HG03442 (cell line): Measurements from ENCODE around the gene POLE4.
A peak's percentile ranks its signal among the peaks of the same experiment; 100 is the strongest.

Source experiments
- ATAC-seq: cut with Tn5 transposase; IDR thresholded peaks from one replicate; pipeline ENCODE4 v1.9.1; 2021; ENCODE audit warnings: mild to moderate bottlenecking, moderate library complexity; ENCODE audit not compliant: unreplicated experiment

POLE4 gene, protein sequence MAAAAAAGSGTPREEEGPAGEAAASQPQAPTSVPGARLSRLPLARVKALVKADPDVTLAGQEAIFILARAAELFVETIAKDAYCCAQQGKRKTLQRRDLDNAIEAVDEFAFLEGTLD

DNA sequence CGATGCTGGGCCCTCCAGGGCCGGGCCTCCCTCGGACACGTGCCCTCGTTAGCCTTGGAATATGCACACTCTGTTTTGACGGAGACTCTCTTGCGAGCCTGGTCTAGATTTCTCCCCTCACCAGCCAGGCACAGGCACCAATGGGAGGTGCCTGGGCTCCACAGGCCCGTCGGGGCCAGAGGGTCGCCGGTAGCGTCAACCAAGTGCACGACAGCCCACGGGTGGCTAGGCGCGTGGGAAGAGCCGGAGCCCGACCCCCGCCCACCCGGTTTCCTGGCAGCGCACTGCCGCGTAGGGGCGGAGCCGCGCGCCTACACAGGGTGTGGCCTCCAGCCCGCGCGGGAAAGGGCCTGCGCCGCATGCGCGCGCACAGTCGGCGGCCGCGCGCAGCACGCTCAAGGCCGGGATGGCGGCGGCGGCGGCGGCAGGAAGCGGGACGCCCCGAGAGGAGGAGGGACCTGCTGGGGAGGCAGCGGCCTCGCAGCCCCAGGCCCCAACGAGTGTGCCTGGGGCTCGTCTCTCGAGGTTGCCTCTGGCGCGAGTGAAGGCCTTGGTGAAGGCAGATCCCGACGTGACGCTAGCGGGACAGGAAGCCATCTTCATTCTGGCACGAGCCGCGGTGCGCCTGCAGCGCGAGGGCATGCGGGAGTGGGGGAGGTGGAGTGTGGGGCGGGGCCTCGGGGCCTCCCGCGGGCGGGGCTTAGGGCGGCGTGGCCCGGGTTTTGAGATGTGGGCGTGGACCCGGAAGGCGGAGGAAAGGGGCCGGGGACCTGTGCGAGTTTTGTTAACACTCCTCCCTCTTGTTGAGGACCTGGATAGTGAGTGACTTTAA, at the start of gene POLE4:
Gene POLE4, plus strand, starts transcription at position 370 of the 832 bp plus-strand sequence. Its CDS starts 37 bp downstream, at position 407.
- ATAC-seq, result peak; percentile 85

DNA sequence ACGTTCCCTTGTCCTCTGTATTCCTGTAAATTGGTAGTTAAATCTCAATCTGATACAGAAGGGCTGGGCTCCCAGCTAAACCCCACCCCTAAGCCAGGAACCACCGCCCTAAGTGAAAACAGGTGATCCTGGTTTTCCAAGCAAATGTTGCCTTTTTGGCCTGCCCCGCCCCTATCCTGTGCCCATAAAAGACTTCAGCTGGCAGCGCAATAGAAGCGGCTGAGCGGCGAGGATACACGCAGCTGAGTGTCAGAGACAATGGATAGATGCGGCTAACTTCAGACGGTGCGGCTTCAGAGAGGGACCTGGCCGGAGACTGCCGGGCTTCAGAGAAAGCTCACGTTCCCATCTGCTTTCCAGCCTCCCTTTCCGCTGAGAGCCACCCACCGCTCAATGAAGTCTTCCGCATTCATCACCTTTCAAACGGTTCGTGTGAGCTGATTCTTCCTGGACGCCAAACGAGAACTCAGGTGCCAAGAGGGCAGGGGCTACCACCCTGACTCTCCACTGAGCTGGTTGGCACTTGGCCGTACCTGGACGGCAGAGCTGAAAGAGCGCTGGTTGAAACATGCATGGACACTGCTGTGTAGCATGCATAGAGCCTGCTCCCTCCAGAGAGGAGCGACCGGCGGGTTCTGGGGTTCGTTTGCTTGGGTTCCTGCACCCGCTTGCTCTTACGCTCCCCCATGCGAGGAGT, 49.5 kb upstream of the POLE4 start:
- ATAC-seq, result no peak

DNA sequence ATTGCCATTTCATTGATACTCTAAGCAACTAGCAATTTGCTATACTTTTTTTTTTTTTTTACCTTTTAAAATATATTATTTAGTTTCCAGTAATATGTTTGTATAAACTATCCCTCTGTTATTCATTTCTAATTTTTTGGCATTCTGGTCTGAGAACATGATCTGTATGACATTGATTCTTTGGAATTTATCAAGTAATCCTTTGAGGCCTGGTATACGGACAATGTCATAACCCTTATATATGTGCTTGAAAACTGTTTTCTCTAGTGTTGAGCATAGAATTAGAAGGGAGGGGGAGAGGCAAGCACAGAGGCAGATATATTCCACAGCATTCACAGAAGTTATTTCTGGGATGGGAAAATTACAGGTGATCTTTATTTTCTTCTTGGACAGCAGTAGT, 48.2 kb upstream of the POLE4 start:
- ATAC-seq, result no peak

DNA sequence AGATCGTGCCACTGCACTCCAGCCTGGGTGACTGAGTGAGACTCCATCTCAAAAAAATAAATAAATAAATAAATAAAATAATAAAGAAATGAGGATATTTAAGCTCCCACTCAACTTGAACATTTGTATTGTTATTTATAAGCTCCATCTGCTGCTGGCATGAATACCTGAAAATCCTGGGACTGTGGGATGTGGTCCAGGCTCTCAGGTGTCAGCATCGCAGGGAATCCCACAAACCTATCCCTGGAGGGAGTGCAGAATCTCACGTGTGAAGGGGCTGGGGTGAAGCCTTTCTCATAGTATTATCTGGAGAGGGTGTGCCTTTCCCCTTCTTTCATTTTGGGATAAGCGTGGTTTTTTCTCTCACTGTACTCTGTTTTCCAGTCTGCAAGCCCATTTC, 47.4 kb upstream of the POLE4 start:
- no peak for ATAC-seq

DNA sequence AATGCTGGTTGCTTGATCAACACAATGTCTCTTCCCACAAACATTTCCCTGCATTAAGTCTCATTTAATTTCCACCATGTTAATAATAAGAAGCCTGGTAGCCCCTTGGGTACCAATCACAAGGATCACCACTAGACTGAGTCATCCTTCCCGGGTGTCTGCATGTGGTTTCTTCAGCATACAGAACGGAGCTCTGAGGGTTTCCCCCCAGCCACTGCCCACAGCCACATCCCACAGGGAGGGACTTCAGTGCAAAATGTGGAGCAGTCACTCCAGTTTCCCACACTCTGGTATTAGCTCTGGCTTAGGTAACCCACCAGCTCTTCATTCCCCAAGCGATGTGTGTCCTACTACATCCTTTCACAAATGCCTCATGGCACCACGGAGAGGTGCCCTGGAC, 42.7 kb upstream of the POLE4 start:
- peak; percentile 63 for ATAC-seq

DNA sequence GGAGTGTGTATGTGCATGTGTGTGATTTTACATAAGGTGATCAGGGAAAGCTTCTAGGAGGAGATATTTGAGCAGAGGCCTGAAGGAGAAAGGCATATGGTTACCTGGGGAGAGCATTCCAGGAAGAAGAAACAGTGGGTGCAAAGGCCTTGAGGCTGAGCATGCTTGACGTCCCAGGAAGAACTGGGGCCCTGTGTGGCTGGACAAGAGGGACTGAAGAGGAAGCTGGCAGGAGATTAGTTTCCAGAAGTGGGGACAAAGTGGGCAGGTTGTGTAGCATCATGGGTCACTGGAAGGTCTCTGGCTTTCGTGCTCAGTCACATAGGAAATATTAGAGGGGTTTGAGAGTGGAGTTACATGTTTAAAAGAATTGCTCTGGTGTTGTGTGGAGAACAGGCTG, 42.0 kb upstream of the POLE4 start:
- no peak for ATAC-seq

DNA sequence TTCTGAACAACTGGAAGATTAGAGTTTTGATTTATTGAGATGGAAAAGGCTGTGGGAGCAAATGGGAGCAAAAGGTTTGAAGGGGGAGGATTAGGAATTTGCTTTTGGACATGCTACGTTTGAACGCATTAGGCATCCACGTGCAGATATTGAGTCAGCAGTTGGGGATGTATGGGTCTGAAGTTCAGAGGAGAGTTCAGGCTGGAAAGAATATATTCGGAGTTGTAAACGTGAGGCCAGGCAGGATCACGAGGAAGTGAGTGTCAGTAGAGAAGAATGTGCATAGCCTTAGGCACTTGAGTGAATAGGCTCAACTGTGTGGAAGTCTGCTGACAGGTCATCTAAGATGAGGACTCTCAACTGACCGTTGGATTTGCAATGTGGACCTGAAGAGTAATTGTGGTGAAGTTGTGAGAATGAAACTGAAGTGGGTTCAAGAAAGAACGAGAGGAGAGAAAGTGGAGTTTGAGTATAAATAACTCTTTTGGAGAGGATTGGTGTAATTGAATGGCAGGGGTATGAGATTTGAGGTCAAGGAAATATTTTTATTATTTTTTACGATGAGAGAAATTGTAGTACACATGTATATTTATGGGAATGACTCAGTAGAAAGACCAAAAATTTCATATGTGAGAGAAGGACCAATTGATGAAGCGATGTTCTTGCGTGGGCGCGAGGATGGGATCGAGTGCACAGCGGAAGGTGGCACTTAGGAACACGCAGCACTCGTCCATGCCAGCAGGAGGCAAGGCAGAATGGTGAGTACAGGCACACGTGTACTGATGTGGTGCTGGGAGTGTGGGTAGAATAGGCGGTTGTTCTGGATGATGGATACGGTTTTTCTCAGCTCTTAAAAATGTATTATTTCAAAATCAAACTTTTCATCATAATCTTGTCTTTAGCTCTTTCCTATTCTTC, 40.5 kb upstream of the POLE4 start:
- no peak for ATAC-seq

DNA sequence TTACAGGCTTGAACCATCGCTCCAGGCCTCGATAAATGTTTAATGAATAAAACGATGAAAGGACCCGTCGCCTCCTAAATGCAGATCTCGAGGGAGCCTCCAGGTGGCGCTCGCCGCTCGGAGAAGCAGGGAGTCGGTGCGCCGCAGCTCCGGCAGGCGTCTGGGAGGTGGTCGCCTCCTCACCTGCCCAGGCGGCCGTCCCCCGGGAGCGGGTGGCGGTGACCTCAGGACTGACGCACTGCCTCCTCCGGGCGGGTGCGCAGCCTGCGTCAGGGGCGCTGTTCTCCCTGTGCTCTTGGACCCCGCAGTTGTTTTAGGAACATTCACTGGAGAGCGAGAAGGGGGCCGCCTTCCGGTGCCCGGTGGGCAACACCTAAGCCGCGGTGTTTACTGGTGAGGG, 38.6 kb upstream of the POLE4 start:
- ATAC-seq, result peak; percentile 46

DNA sequence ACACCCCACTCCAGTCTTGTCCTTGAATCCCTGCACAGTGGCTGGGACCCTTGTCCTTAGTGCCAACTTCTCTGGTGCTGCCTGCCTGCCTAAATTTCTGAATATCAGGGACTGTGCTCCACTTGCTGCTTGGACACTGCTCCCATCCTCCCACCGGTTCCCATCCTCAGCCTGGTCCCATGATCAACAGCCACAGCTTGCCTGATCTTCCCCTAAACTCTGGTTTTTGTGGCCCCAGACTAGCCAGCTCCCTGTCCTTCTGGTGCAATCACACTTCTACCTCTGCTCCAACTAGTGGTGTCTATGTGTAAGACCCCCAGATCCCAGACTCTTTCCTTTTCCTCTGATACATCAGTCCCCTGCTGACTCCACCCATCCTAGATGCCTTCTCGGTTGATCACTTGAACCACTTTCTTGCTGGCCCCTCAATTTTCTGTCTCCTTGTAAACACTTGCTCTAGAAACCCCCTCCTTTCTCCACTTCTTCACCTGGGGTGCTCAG, 37.2 kb upstream of the POLE4 start:
- no peak for ATAC-seq

DNA sequence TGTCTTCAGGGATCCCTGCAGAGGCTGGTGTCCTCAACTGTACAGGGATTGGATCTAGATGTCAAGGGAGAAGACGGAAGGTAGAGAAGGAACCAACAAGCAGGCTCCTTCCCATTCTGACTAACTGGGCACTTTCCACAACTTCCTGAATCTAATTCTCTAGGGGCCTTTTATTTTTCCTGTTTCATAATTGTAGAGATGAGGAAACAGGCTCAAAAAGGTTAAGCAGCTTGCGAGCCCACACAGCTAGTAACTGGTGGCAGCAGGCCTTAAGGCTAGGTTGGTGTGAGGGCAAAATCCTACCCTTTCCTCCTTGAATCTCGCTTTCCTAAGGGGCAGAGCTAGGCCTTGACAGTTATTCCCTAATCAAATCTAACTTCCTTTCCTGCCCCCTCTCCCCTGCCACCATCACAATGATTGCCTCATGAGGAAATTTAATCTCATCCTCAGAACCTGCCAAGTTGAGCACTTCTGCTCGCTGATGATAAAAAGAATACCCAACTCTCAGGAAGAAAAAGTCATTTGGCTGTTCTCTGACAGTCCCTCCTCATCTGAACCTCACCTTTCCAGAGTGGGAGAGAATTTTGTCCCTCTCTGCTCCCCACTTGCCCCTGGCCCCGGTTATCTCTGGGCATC, 35.7 kb upstream of the POLE4 start:
- no peak for ATAC-seq

DNA sequence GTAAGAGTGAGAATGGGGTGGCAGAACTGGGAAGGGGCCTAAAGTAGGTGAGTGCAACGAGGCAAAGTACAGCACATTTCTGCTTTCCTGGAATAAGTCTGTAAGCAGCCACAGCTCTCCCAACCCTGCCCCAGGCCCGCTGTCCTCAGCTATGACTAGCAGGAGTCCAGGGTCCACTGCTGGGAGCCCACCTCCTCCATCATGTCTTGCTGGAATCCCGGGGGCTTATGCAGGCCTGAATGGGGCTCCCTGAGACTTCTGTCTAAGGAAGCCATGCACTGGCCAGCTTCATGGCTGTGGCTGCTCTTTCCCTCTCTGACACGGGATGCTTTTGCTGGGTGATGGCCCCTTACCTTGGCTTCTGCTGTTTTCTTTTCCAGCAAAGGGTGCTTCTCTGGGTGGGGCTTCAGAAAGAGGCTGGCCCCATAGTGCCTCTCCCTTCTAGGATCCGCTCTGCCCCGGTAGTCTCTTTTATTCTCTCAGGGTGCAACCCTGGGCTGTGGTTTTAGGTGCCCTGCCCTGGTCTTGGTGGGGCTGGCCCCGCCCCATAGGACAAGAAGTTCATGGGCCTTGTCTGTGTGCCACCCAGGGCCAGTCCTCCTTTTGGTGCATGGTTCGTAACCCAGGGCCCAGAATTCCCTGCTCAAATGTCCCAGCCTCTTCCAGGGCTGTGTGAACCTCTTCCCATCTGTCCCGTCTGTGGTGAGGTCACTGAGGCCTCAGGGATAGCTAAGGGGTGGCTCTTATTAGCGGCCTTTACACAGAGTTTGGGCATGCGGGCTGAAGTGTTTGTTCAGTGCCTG, 33.8 kb upstream of the POLE4 start:
- no peak for ATAC-seq

DNA sequence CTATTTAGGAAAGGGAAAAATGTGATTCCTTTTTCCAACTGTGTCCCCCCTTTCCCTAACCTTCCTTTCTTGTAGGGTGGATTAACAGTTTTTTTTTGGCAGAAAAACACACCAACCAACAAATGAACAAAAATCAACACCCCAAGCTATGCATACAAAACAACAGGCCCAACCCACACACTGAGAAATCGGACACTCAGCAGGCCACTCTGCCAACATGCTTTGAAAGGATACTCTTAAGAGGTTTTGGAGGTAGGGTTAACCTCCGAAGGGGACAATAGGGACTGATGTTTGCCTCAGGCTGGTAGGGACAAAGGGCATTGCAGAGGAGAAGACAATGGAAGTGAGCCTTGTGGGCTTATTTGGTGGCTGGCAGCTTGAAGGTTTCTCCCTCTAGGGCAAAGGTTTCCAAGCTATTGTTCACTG, 33.1 kb upstream of the POLE4 start:
- no peak for ATAC-seq

DNA sequence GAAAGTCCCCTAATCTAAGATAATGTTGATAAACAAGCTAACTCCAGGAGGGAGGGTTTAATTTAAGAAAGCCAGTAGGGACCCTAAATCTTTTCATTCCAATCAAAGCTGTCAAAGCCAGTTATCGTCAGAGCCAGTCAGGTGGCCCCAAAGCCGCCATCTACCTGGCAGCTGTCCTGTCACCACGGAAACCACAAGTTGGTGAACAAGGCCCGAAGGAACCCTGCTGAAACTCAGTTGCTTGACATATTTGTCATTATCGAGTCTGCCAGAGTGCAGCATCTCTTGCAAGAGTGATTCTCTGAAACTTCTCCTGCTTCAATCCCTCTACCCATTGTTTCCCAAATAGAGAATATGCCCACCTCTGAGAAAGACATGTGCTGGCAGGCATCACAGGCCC, 30.8 kb upstream of the POLE4 start:
- ATAC-seq, result no peak

DNA sequence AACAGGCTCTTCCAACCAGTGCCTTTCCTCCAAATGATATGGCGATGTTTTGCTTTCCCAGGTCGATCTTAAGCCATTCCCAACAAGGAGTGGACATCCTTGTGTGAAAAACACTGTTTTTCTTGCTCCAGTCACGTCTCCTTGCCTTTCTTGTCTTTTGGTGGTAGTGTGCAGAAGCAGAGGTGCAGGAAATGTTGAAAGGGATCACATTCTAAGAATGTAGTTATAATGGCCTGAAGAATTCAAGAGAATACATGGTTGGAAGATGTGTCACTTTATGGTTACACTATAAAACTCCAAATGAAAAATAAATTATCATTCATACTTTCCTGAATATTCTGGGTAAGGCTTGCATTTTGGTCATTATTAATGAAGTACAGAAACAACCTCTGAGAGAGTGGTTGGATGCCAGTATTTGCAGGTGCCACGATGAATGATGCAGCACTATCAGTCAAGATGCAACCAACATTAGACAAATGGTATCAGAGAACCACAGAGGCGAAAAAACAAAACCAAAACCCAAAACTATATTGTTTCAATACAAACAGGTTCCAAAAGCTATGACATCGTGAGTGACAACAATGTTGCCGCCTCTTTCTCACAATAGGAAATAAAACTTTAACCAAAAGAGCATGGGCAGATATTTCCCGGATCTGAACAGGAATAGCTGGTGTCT, 27.5 kb upstream of the POLE4 start:
- ATAC-seq, result no peak

DNA sequence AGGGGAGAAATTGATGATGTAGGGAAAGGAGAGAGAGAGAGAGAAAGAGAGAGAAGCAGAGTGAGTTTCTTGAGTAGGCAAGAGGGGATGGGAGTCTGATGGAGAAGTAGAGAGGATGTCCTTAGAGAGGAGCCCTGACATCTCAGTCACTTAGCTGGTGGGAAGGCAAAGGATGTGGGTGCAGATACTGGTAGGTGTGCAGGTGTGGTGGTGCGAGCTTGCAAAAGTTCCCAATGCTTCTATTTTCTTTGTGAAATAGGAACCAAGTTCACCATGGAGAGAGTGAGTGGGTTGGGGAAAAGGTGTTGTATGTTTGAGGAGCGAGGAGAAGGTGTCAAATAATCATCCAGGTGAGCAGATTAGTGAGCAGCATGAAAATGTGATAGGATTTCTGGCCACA, 26.5 kb upstream of the POLE4 start:
- ATAC-seq, result no peak

DNA sequence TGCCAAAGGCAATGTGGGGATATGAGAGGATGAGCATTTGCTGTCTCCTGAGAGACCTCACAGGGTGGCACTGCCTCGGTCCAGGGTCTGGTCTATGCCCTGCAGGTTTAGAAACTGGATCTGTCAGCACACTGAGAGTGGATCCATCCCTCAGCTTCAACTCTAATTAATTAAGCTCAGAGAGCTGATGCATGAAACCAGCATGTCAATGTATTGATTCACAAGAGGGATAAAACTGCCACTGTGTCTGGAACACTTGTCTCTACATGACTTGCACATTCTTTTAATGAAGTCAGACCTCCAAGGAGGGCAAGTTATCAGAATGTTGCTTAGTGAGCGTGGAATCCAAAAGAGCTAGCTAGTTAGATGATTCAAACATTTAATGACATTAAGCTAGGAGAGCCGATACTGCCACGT, 22.5 kb upstream of the POLE4 start:
- ATAC-seq, result no peak

DNA sequence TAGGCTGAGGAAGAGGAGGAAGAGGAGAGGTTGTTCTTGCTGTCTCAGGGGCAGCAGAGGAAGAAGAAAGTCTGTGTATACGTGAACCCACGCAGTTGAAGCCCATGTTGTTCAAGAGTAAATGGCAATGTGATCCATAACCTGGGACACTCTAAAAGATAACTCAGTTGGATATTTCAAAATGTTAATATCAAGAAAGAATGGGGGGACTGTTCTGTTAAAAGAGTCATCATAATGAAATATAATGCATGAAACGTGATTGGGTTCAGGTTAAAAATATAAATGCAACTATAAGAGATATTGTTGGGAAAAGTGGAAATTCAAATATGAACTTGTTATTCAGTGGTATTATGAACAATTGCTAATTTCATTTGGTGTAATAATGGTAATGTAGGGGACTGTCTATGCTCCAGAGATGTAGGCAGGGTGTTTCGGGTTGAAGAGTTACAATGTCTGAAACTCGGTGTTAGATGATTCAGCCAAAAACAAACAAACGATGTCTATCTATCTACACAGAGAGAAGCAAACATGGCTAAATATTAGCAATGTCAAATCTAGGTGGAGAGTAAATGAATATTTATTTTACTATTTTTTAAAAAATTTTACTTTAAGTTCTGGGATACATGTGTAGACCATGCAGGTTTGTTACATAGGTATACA, 21.1 kb upstream of the POLE4 start:
- no peak for ATAC-seq

DNA sequence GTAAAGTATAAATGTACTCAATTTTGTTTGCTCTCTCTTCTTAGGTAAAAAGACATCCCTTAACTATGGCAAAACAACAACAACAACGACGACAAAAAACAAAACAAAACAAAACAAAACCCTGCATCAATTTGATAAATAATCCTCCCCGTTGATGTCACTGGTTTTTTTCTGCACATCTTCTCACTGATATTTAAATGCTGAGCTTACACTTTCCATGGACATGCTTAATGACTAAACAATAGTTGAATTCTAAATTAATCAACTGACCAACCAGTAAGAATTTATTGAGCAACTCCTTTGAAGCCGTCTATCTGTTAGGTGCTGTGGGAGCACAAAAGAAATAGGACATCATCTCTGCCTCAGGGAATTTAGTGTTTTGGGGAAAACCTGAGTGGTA, 20.2 kb upstream of the POLE4 start:
- no peak for ATAC-seq
